Stimulated activated effector memory CD8-positive, alpha-beta T cell treated with anti-CD3 and anti-CD28 coated beads, Interleukin-12 subunit alpha, Interleukin-12 subunit beta, amount 100 ng/mL, for 72 hours (primary cell): ENCODE measurements around the gene ATG9A.
A peak's percentile ranks its signal among the peaks of the same experiment; 100 is the strongest.

ENCODE experiments used
- ATAC-seq: fragments of 150-1000 bp; cut with Tn5 transposase; 2 replicates; pipeline ENCODE4 v1.10.0; 2021
- DNase-seq, 2 donors: peaks; one replicate each; pipeline ENCODE4 v3.0.0; 2021 to 2022; ENCODE audit warnings: low spot score in 2 of 2
- H3K27ac Mint-ChIP-seq: one replicate; pipeline ENCODE4 v1.8.0; 2022; ENCODE audit warnings: mild to moderate bottlenecking, mixed read lengths
- H3K36me3 Mint-ChIP-seq: one replicate; pipeline ENCODE4 v1.8.0; 2022; ENCODE audit warnings: mild to moderate bottlenecking, mixed read lengths
- H3K4me1 Mint-ChIP-seq: one replicate; pipeline ENCODE4 v1.8.0; 2022; ENCODE audit warnings: mixed read lengths
- H3K4me3 Mint-ChIP-seq: one replicate; pipeline ENCODE4 v1.8.0; 2022; ENCODE audit warnings: mild to moderate bottlenecking, mixed read lengths
- H3K9me3 Mint-ChIP-seq: one replicate; pipeline ENCODE4 v1.8.0; 2022; ENCODE audit warnings: mixed read lengths

ATG9A gene, protein sequence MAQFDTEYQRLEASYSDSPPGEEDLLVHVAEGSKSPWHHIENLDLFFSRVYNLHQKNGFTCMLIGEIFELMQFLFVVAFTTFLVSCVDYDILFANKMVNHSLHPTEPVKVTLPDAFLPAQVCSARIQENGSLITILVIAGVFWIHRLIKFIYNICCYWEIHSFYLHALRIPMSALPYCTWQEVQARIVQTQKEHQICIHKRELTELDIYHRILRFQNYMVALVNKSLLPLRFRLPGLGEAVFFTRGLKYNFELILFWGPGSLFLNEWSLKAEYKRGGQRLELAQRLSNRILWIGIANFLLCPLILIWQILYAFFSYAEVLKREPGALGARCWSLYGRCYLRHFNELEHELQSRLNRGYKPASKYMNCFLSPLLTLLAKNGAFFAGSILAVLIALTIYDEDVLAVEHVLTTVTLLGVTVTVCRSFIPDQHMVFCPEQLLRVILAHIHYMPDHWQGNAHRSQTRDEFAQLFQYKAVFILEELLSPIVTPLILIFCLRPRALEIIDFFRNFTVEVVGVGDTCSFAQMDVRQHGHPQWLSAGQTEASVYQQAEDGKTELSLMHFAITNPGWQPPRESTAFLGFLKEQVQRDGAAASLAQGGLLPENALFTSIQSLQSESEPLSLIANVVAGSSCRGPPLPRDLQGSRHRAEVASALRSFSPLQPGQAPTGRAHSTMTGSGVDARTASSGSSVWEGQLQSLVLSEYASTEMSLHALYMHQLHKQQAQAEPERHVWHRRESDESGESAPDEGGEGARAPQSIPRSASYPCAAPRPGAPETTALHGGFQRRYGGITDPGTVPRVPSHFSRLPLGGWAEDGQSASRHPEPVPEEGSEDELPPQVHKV

DNA sequence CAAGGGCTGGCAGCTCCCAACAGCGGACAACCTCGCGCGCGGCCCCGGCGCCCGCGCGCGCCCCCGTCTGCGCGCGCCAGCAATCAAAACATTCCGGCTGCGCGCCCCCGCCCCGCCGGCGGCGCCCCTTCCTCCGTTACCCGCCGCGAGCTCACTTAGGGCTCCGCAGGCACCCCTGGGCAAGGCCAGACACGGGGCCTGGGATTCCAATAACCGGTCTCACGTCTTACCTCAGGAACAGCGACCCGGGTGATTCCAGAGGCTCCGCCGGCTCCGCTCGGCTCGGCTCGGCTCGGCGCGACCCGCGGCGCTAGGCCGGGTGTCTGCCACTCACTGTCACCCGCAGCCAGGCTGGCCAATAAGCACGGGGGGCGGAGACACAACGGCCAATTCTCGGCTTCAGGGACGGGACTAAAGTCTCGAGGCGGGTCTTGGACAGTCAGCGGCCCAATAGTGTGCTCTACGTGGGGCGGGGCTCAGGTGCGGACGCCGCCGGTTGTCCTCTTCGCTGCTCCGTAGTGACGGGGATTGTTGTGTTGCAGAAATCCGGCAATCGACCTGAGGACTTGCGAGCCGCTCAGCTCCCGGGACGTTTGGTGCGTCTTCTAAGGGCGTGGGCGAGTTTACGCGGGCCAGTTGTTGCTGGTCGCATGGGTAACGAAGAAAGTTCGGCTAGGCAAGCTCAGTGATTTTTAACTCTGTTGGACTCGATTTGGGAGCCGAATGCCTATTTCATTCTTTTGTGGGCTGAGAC lies at the start of gene ATG9A, which contains the start of gene ANKZF1:
TSS of gene ATG9A (minus strand) at position 332 of the 754 bp plus-strand sequence. CDS start 1,612 bp downstream, outside the sequence.
TSS of gene ANKZF1 (plus strand) at position 502 of the 754 bp plus-strand sequence. CDS start 452 bp downstream, outside the sequence.
- Mint-ChIP-seq H3K27ac (peak within 1 kb of the TSS; percentile 98), H3K9me3 (no peaks in the 10 kb centered on the region), H3K36me3 (peaks cover 86% of the 10 kb centered on the region), H3K4me1 (peaks cover 56% of the 10 kb centered on the region), H3K4me3 (peak within 1 kb of the TSS; percentile 98)
- peak; percentile 97 for ATAC-seq
- peak; percentile 91 to 97 for DNase-seq

DNA sequence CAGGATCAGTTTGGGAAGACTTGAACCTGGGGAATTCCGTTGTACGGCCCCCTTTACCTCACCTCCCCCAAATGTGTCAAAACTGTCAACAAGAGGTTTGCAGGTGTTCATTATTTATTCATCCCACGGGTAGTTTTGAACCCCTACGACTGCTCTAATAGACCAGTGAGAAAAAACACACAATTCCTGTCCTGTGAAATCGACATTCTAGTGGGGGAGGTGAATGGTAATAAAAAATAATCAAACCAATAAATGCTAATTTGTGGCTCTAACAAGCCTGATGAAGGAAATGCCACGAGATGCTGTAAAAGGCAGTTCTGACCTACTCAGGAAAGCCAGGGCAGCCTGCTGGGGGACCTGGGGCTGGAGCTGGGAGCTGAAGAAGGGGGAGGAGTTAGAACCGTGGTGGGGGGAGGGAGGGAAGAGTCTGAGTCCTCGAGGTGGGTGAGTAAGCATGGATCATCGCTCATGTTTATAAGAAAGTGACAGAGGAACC lies 49.3 kb upstream of the ATG9A start:
- ATAC-seq = no peak
- DNase-seq = no peak
- Mint-ChIP-seq H3K36me3 (peaks cover 44% of the 10 kb centered on the region), H3K4me3 (peak overlapping the region; percentile 90), H3K9me3 (no peaks in the 10 kb centered on the region), H3K4me1 (peaks cover 54% of the 10 kb centered on the region), H3K27ac (peak overlapping the region; percentile 97)

DNA sequence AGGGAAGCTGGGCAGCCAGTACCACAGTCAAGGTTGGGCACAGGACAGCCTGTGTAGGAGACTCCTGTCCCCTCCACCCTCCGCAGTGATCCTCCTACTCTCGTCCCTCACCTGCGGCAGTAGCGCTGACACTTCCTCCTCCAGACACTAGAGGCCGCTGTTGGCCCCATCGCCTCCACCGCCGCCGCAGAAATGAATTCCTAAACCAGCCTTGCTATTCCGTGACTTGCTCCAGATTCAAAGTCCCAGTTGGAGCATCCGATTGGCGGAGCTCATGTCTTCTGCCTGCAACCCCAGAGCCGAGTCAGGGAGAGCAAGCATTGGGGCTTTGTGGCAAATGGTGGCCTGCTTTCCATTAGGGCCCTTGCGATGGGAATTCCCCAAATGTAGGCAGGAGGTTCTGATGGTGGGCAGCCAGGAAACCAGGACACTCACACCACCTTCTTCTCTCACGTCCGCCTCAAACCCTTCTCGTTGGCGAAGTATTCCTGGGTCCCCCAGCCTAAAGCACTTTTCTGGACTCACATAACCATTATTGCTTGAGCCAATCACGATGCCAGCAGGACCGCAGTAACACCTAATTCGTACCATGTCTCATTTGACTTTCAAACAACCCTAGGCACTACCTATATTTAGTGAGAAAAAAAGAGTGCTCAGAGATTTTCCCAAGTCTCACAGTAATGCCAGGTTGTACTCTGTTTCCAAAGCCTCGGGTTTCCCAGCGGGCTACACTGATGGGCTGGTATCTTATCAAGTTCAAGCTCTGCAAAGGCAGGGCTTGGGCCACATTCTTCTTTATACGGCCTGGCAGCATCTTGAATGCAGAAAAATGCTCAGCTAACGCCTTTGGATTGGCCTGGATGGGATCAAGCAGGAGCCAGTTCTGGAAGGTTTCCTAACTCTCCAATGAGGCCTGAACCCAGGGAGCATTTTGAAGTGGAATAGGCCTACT lies 48.5 kb upstream of the ATG9A start:
- peak; percentile 69 to 92 for DNase-seq
- Mint-ChIP-seq H3K36me3 (peaks cover 37% of the 10 kb centered on the region), H3K4me1 (peaks cover 47% of the 10 kb centered on the region), H3K4me3 (peak overlapping the region; percentile 90), H3K9me3 (no peaks in the 10 kb centered on the region), H3K27ac (peak overlapping the region; percentile 97)
- ATAC-seq = no peak

DNA sequence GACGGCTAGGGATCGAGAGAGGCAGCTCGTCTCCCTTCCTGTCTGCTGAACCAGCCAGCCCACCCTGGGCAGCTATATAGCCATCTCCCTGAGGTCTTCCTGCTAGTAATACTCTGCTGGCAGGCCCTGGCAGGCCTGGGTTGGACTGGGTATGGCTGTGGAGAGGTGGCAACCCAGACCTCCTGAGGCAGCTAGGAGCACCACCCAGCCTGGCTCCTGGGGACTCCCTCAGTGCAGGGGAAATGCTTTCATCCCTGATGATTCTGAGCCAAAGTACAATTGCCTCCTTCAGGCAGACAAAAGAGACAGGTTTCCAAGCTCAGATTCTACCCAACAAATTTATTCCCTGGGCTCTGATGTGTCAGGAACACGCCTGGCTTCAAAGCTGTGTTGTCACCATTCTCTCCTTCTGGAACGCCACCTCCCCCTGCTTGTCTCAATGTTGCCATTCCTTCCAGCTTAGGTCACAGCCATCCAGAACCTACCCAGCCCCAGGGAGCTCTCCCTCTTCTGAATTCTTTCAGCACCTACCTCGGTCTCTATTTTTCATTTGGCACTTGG lies 45.0 kb upstream of the ATG9A start:
- H3K4me3 Mint-ChIP-seq = no peak overlapping the region
- DNase-seq = no peak
- H3K9me3 Mint-ChIP-seq = no peaks in the 10 kb centered on the region
- no peak for ATAC-seq
- peaks cover 20% of the 10 kb centered on the region for H3K4me1 Mint-ChIP-seq
- peaks cover 1% of the 10 kb centered on the region for H3K36me3 Mint-ChIP-seq
- no peak overlapping the region for H3K27ac Mint-ChIP-seq

DNA sequence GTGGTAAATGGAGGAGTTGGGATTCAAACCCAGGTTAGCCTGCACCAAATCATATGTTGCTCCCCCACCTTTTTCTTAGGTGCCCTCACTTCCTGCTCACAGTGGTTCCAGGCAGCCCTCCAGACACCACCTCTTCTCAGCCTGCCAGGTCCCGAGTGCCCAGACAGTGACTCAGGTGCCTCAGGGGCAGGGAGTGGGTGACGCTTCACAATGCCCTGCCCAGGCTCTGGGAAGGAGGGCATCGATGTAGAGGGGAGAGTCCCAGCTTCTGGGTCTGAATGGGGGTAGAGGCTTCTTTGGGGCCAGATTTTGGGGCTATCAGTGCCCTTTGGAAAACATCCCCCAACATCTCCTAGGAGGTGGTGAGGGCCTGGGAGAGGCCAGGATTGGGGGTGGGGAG lies 44.5 kb upstream of the ATG9A start:
- no peak overlapping the region for H3K27ac Mint-ChIP-seq
- no peak overlapping the region for H3K4me3 Mint-ChIP-seq
- H3K36me3 Mint-ChIP-seq = no peaks in the 10 kb centered on the region
- no peak for ATAC-seq
- H3K4me1 Mint-ChIP-seq = peaks cover 19% of the 10 kb centered on the region
- no peaks in the 10 kb centered on the region for H3K9me3 Mint-ChIP-seq
- no peak for DNase-seq

DNA sequence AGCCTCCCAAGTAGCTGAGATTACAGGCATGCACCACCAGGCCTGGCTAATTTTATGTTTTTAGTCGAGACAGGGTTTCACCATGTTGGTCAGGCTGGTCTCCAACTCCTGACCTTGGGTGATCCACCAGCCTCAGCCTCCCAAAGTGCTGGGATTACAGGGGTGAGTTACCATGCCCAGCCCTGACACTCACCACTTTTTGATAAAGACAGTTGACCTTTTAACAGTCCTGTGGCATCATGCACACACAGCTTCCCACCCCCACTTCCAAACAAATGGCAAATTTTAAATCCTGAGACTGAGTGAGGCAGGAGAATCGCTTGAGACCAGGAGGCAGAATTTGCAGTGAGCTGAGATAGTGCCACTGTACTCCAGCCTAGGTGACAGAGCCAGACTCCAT lies 43.6 kb upstream of the ATG9A start:
- no peak for ATAC-seq
- no peaks in the 10 kb centered on the region for H3K9me3 Mint-ChIP-seq
- H3K36me3 Mint-ChIP-seq = no peaks in the 10 kb centered on the region
- no peak overlapping the region for H3K4me3 Mint-ChIP-seq
- peaks cover 9% of the 10 kb centered on the region for H3K4me1 Mint-ChIP-seq
- no peak for DNase-seq
- H3K27ac Mint-ChIP-seq = no peak overlapping the region

DNA sequence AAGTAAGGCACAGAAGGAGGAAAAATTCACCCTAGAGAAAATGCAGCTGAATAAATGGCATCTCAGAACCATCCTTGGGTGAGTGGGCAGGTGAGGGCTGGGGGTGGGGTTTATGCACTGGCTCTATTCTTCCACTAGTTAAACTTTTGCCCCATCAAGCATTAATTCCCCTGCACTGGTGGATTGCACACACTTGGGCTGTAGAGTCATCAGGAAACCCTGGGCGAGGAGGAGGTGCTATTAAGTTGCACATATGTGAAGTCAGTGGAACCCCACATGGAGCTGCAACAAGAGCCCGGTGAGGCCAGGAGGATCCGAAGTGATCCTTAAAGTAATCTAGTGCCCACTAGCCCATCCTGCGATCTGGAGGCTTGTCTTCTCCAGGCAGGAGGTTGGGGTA lies 42.9 kb upstream of the ATG9A start:
- no peaks in the 10 kb centered on the region for H3K9me3 Mint-ChIP-seq
- no peaks in the 10 kb centered on the region for H3K36me3 Mint-ChIP-seq
- H3K4me1 Mint-ChIP-seq = peaks cover 3% of the 10 kb centered on the region
- DNase-seq = no peak
- no peak for ATAC-seq
- H3K4me3 Mint-ChIP-seq = no peak overlapping the region
- no peak overlapping the region for H3K27ac Mint-ChIP-seq

DNA sequence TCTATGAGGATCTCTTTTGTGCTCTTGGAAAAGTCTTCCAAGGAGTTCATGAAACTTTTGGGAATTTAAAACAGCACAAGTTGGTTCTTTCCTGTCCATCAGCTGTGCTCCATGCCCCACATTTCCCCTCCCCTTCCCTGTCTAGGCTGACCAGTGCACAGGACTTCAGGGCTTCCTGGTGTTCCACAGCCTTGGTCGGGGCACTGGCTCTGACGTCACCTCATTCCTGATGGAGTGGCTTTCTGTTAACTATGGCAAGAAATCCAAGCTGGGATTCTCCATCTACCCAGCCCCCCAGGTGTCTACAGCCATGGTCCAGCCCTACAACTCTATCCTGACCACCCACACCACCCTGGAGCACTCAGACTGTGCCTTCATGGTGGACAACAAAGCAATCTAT lies 41.6 kb upstream of the ATG9A start:
- Mint-ChIP-seq H3K9me3 (no peaks in the 10 kb centered on the region), H3K4me1 (no peaks in the 10 kb centered on the region), H3K4me3 (no peak overlapping the region), H3K27ac (no peak overlapping the region), H3K36me3 (no peaks in the 10 kb centered on the region)
- DNase-seq = no peak
- ATAC-seq = no peak

DNA sequence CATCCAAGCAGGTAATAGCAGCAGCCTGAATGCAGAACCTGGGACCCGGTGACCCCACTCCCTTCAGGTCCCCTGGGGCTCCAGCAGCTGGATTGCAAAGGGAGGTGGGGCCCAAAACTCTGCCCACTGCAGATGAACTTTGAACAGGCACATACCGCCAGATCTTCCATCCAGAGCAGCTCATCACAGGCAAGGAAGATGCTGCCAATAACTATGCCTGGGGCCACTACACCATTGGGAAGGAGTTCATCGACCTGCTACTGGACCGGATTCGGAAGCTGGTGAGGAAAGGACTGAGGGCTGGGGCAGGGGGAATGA lies 40.6 kb upstream of the ATG9A start:
- DNase-seq (no peak), ATAC-seq (no peak)
- Mint-ChIP-seq H3K4me1 (no peaks in the 10 kb centered on the region), H3K4me3 (no peak overlapping the region), H3K36me3 (no peaks in the 10 kb centered on the region), H3K9me3 (no peaks in the 10 kb centered on the region), H3K27ac (peak overlapping the region; percentile 70)

DNA sequence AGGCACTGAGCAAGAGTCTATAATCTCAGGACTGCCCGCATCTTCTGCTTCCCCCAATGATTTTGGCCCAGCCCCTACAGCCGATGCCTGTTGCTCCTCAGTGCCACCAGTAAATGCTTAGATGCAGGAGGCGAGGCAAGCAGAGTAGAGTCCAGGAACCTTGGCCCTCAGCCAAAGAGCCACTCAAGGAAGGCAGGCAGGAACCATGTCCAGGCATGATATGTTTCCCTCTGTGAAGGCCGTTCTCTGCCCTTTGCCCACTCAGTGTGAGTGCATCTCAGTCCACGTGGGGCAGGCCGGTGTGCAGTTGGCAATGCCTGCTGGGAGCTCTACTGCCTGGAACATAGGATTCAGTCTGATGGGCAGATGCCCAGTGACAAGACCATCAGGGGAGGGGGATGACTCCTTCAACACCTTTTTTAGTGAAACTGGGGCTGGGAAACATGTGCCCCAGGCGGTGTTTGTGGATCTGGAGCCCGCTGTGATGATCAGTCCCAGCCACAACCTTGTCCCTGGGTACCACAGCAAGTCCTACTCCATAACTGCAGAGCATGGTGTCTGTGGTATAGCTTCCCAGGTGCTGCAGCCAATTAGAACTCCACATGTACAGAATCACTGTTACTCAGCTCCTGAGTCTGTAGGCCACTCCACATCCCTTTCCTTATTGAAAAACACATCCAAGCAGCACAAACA lies 40.1 kb upstream of the ATG9A start:
- peak overlapping the region; percentile 70 for H3K27ac Mint-ChIP-seq
- H3K4me1 Mint-ChIP-seq = no peaks in the 10 kb centered on the region
- H3K36me3 Mint-ChIP-seq = no peaks in the 10 kb centered on the region
- H3K4me3 Mint-ChIP-seq = no peak overlapping the region
- no peaks in the 10 kb centered on the region for H3K9me3 Mint-ChIP-seq
- ATAC-seq (no peak), DNase-seq (no peak)

DNA sequence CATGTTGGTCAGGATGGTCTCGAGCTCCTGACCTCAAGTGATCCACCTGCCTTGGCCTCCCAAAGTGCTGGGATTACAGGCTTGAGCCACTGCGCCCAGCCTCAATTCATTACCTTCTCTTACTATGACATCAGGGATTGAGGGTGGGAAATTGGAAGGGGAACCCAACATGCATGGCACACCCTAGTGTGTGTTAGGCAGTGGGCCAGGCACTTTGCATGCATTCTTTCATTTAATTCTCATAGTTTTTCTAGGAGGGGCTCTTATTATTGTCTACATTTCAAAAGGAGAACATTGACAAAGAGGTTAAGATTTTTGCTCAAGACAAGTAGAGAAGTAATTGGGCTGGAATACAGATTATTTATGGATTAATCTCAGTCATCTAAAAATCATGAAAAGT lies 38.9 kb upstream of the ATG9A start:
- DNase-seq (no peak), ATAC-seq (no peak)
- H3K36me3 Mint-ChIP-seq = no peaks in the 10 kb centered on the region
- H3K9me3 Mint-ChIP-seq = no peaks in the 10 kb centered on the region
- no peaks in the 10 kb centered on the region for H3K4me1 Mint-ChIP-seq
- H3K27ac Mint-ChIP-seq = no peak overlapping the region
- no peak overlapping the region for H3K4me3 Mint-ChIP-seq

DNA sequence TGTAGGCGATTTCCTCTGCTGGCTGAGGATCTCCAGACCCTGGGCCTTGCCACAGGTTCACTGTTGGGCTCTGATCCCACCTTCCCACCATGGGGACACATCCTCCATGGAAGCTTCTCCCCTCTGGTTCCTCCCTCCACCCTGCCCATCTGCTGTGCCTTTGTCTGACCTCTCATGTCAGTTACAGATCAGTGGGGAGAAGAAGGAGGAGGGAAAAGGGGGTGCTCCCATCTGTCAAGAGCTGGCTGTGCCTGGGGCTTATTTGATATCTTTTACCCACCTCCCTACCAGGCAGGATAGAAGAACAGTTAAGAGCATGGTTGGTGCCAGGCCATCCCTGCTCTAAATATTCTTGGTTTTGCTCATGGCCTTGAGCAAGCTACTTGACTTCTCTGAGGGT lies 37.5 kb upstream of the ATG9A start:
- Mint-ChIP-seq H3K9me3 (no peaks in the 10 kb centered on the region), H3K4me3 (no peak overlapping the region), H3K36me3 (no peaks in the 10 kb centered on the region), H3K27ac (peak overlapping the region; percentile 48), H3K4me1 (no peaks in the 10 kb centered on the region)
- DNase-seq (no peak), ATAC-seq (no peak)

DNA sequence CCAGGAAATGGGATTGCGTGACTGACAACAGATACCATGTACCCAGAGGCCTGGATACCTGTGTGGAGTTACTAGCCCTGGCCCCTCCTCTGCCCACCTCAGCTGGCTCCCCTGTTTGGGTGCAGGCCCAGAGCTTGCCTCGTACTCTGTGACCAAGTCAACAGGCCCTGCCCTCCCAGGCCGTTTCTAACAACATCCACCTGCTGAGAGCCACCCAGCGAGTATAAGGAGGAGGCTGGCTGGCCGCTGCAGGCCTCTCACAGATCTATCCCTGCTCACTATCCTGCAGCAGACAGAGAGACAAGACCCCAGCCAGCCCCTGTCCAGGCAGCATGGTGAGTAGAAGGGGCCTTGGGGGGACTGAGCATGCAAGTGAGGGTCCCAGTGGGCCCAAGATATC lies 36.8 kb upstream of the ATG9A start:
- Mint-ChIP-seq H3K4me1 (no peaks in the 10 kb centered on the region), H3K9me3 (no peaks in the 10 kb centered on the region), H3K27ac (peak overlapping the region; percentile 48), H3K36me3 (no peaks in the 10 kb centered on the region), H3K4me3 (no peak overlapping the region)
- DNase-seq (no peak), ATAC-seq (no peak)
